ES-I3 (cell line): ENCODE measurements around the gene VAT1L.

ENCODE experiments used
- H3K36me3 ChIP-seq: 2 replicates; pipeline ENCODE4 v1.6.1; 2013; ENCODE audit warnings: mild to moderate bottlenecking, low read length, control low read depth, moderate library complexity; ENCODE audit not compliant: insufficient read depth
- H3K4me1 ChIP-seq: 2 replicates; pipeline ENCODE4 v1.6.1; 2013; ENCODE audit warnings: mild to moderate bottlenecking, control low read depth, low read length; ENCODE audit not compliant: insufficient read depth
- H3K9ac ChIP-seq: 2 replicates; pipeline ENCODE4 v1.6.1; 2013; ENCODE audit warnings: low read depth, mild to moderate bottlenecking, low read length, moderate library complexity
- H3K9me3 ChIP-seq: 2 replicates; pipeline ENCODE4 v1.6.1; 2013; ENCODE audit warnings: mild to moderate bottlenecking, low read length, moderate library complexity; ENCODE audit not compliant: control insufficient read depth, insufficient read depth

The VAT1L gene

GRCh38 chr16:77853161-77853560 lies 64.8 kb downstream of the VAT1L start:
- Histone ChIP-seq H3K36me3 (no peaks in the 10 kb centered on the region), H3K9me3 (no peaks in the 10 kb centered on the region), H3K9ac (no peak overlapping the region), H3K4me1 (peaks cover 17% of the 10 kb centered on the region)

- no peaks in the 10 kb centered on the region for H3K36me3 ChIP-seq
- no peaks in the 10 kb centered on the region for H3K9me3 ChIP-seq
- H3K4me1 ChIP-seq, result peaks cover 17% of the 10 kb centered on the region
- H3K9ac ChIP-seq, result no peak overlapping the region
Measured at GRCh38 chr16:77856438-77857160, 68.2 kb downstream of the VAT1L start.

GRCh38 chr16:77858060-77858459 lies 69.7 kb downstream of the VAT1L start:
- H3K9me3 ChIP-seq, result no peaks in the 10 kb centered on the region
- H3K36me3 ChIP-seq, result peaks cover 2% of the 10 kb centered on the region; the same call in 1 of the 2 replicates
- peaks cover 17% of the 10 kb centered on the region for H3K4me1 ChIP-seq
- no peak overlapping the region for H3K9ac ChIP-seq

DNA sequence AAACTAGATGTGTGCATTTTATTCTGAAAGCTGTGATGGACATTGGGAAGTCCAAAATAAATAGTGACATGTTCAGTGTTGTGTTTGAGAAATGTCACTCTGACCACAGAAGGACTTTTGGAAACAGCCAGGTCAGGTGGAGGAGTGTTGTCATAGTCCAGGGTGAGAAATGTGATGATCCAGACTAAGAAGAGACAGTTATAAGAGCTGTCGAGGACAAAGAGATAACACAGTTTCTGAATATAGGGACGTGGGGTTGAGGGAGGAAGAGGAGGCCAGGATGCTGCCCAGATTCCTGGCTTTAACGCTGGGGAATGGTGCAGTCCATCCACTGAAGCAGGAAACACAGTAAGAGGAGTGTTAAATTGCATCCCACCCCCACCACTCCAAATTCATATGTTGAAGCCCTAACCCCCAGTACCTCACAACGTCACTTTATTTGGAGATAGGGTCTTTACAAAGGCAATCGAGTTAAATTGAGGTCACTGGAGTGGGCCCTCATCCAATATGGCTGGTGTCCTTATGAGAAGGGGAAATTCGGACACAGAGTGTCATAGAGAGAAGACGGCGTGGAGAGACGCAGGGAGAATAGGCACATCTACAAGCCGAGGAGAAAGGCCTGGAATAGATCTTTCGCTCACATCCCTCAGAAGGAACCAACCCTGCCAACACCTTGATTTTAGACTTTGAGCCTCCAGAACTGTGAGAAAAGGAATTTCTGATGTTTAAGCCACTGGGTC lies 71.3 kb downstream of the VAT1L start:
- Histone ChIP-seq H3K36me3 (peaks cover 5% of the 10 kb centered on the region; the same call in 1 of the 2 replicates), H3K4me1 (peaks cover 12% of the 10 kb centered on the region; the same call in 1 of the 2 replicates), H3K9me3 (no peaks in the 10 kb centered on the region), H3K9ac (no peak overlapping the region)

GRCh38 chr16:77860953-77861352 lies 72.6 kb downstream of the VAT1L start:
- no peak overlapping the region for H3K9ac ChIP-seq
- H3K4me1 ChIP-seq, result peaks cover 12% of the 10 kb centered on the region; the same call in 1 of the 2 replicates
- H3K36me3 ChIP-seq, result peaks cover 5% of the 10 kb centered on the region; the same call in 1 of the 2 replicates

DNA sequence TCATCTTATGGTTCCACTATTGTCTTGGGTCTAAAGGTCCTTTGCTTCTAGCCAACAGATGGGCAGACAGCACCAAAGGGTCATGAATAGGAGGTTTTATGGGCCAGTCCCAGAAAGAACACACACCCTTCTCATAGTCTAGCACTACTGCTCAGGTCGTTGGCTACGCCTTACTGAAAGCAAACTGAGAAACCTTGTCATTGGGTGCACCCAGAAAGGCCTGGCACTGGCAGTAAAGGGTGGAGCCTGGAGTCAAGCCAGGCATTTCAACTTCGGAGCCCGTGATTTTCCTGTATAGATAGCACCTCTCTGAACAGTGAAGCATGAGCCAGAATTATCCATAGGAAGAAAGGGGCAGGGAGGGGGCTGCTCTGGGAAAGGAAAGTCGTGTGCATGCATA lies 74.9 kb downstream of the VAT1L start:
- no peak overlapping the region for H3K9ac ChIP-seq

More at GRCh38 chr16:77860953-77861352, 72.6 kb downstream of the VAT1L start:
- H3K9me3 ChIP-seq, result no peaks in the 10 kb centered on the region

DNA sequence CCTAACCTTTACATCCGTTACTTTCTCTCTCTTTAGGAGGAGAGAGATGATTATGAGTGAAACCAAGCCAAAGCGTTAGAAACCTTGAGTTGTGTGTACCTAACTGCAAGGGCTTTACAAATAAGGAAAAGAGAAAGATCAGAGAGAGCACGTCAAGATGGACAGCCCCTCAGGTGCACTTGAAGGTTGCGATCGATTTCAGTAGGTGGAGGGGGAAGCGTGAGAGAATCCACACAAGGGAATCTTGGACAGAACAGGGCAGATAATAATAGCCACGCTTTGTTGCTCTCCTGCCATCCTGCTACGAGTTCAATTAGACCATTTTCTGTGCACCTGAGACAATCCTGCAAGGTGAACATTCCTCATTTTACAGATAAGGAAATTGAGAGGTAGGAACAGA lies 78.4 kb downstream of the VAT1L start:
- no peaks in the 10 kb centered on the region for H3K4me1 ChIP-seq
- peaks cover 5% of the 10 kb centered on the region; the same call in 1 of the 2 replicates for H3K36me3 ChIP-seq
- no peaks in the 10 kb centered on the region for H3K9me3 ChIP-seq
- H3K9ac ChIP-seq, result no peak overlapping the region

More for the DNA sequence above, 74.9 kb downstream of the VAT1L start:
- Histone ChIP-seq H3K4me1 (no peaks in the 10 kb centered on the region), H3K36me3 (peaks cover 5% of the 10 kb centered on the region; the same call in 1 of the 2 replicates), H3K9me3 (no peaks in the 10 kb centered on the region)

GRCh38 chr16:77868052-77868451 lies 79.7 kb downstream of the VAT1L start:
- Histone ChIP-seq H3K9me3 (no peaks in the 10 kb centered on the region), H3K4me1 (no peaks in the 10 kb centered on the region), H3K9ac (no peak overlapping the region), H3K36me3 (peaks cover 3% of the 10 kb centered on the region; the same call in 1 of the 2 replicates)

- H3K36me3 ChIP-seq, result no peaks in the 10 kb centered on the region; the same call in 1 of the 2 replicates
- H3K9me3 ChIP-seq, result no peaks in the 10 kb centered on the region
- no peak overlapping the region for H3K9ac ChIP-seq
- H3K4me1 ChIP-seq, result no peaks in the 10 kb centered on the region
Measured at GRCh38 chr16:77868478-77868877, 80.1 kb downstream of the VAT1L start.

DNA sequence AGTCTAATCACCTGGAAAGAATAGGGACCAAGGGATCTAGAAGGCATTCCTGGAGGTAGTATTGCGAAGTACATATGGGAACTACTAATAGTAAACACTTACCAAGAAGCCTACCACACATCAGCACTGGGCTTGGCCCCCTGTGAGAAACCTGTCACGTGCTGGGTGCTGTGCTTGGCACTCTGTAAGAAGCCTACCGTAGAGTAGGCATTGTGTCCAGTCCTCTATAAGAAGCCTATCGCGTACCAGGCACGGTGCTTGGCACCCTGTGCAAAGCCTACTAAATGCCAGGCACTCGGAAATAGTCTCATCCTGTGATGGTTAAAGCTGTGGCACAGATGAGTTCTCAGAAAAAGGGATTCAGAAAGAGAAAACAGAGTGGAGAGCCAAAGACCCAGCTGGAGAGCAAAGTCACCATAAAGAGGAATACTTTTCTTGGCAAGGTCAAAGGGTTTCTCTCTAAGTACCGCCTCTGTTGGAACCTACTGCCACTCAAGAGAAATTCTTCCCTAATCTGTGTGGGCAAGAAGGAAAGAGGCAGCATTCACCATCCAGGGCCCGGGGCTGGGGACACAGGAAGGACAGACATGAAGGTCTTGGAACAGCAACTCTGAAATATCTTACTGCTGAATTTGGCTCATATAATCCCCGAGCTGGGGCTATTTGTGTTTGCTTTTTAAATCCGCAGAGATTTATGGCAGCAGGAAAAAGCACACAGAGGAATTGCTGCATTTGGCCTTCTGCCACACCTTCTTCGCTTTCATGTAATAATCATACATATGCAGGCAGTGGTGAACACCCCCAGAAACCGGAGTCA lies 81.8 kb downstream of the VAT1L start:
- Histone ChIP-seq H3K9me3 (no peaks in the 10 kb centered on the region), H3K9ac (no peak overlapping the region), H3K36me3 (0 out of 2 replicates have a peak, but pooled peaks cover 3% of the 10 kb centered on the region), H3K4me1 (no peaks in the 10 kb centered on the region)

GRCh38 chr16:77871932-77872331 lies 83.6 kb downstream of the VAT1L start:
- H3K36me3 ChIP-seq, result 0 out of 2 replicates have a peak, but pooled peaks cover 3% of the 10 kb centered on the region

GRCh38 chr16:77873066-77873465 lies 84.7 kb downstream of the VAT1L start:
- Histone ChIP-seq H3K9me3 (no peaks in the 10 kb centered on the region), H3K9ac (no peak overlapping the region), H3K4me1 (no peaks in the 10 kb centered on the region), H3K36me3 (0 out of 2 replicates have a peak, but pooled peaks cover 3% of the 10 kb centered on the region)

More at GRCh38 chr16:77871932-77872331, 83.6 kb downstream of the VAT1L start:
- Histone ChIP-seq H3K9me3 (no peaks in the 10 kb centered on the region), H3K4me1 (no peaks in the 10 kb centered on the region), H3K9ac (no peak overlapping the region)

GRCh38 chr16:77874347-77874746 lies 86.0 kb downstream of the VAT1L start:
- Histone ChIP-seq H3K9ac (no peak overlapping the region), H3K4me1 (no peaks in the 10 kb centered on the region), H3K9me3 (no peaks in the 10 kb centered on the region)

DNA sequence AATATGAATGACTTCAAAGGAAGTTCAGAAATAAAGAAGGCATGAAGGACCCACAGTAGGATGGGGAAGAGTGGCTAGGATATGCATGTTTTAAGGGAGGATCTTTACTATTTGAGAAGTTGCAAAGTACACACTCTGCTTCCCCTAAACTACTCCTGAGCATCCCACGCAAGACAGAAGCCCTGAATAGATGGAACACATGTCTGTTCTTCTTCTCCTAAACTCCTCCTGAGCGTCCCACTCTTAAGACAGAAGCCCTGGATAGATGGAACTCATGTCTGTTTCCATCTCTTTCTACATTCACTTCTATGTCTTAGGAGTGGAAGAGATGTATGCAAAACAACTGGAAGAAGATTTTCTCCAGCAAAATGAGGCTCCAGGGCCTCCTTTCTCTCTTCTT lies 88.4 kb downstream of the VAT1L start:
- no peaks in the 10 kb centered on the region for H3K4me1 ChIP-seq
- H3K9me3 ChIP-seq, result no peaks in the 10 kb centered on the region; the same call in 1 of the 2 replicates
- H3K9ac ChIP-seq, result no peak overlapping the region
- peaks cover 5% of the 10 kb centered on the region; the same call in 1 of the 2 replicates for H3K36me3 ChIP-seq

More at GRCh38 chr16:77874347-77874746, 86.0 kb downstream of the VAT1L start:
- 0 out of 2 replicates have a peak, but pooled peaks cover 3% of the 10 kb centered on the region for H3K36me3 ChIP-seq
